ENCODE results near the gene GMDS.

The GMDS gene

GRCh38 chr6:1940381-1940780, 305.0 kb downstream of the GMDS start:
- DNase-seq (ENCODE audit: low spot score), result no peak

- DNase-seq (ENCODE audit: low spot score), result no peak
These were observed 312.1 kb downstream of the GMDS start for GRCh38 chr6:1933292-1933691.

GRCh38 chr6:1931817-1932216, 313.6 kb downstream of the GMDS start:
- no peak for DNase-seq (ENCODE audit: low spot score)

GRCh38 chr6:1930356-1930755, 315.0 kb downstream of the GMDS start:
- DNase-seq (ENCODE audit: low spot score), result no peak

- DNase-seq (ENCODE audit: low spot score), result no peak
These were observed 315.5 kb downstream of the GMDS start for GRCh38 chr6:1929931-1930330.

- no peak for DNase-seq (ENCODE audit: low spot score)
These were observed 319.5 kb downstream of the GMDS start for GRCh38 chr6:1925743-1926430.

GRCh38 chr6:1923449-1923848, 322.0 kb downstream of the GMDS start:
- no peak for DNase-seq (ENCODE audit: low spot score)

GRCh38 chr6:1917626-1918371, 327.6 kb downstream of the GMDS start:
- DNase-seq (ENCODE audit: low spot score), result peak; percentile 61

GRCh38 chr6:1916334-1917070, 328.9 kb downstream of the GMDS start:
- DNase-seq (ENCODE audit: low spot score), result peak; percentile 63

GRCh38 chr6:1915226-1915625, 330.2 kb downstream of the GMDS start:
- no peak for DNase-seq (ENCODE audit: low spot score)

- DNase-seq (ENCODE audit: low spot score), result no peak
These were observed 331.8 kb downstream of the GMDS start for GRCh38 chr6:1913577-1913976.

GRCh38 chr6:1912731-1913130, 332.7 kb downstream of the GMDS start:
- no peak for DNase-seq (ENCODE audit: low spot score)

GRCh38 chr6:1911474-1911873, 333.9 kb downstream of the GMDS start:
- DNase-seq (ENCODE audit: low spot score), result no peak

GRCh38 chr6:1910621-1911407, 334.6 kb downstream of the GMDS start:
- no peak for DNase-seq (ENCODE audit: low spot score)

- no peak for DNase-seq (ENCODE audit: low spot score)
These were observed 336.6 kb downstream of the GMDS start for GRCh38 chr6:1908784-1909183.

GRCh38 chr6:1906609-1907008, 338.8 kb downstream of the GMDS start:
- no peak for DNase-seq (ENCODE audit: low spot score)

- DNase-seq (ENCODE audit: low spot score), result no peak
These were observed 339.4 kb downstream of the GMDS start for GRCh38 chr6:1906014-1906413.

- DNase-seq (ENCODE audit: low spot score), result no peak
These were observed 340.5 kb downstream of the GMDS start for GRCh38 chr6:1904898-1905297.

- DNase-seq (ENCODE audit: low spot score), result no peak
These were observed 341.0 kb downstream of the GMDS start for GRCh38 chr6:1904466-1904799.

GRCh38 chr6:1903780-1904465, 341.5 kb downstream of the GMDS start:
- DNase-seq (ENCODE audit: low spot score), result no peak

- DNase-seq (ENCODE audit: low spot score), result no peak
These were observed 343.8 kb downstream of the GMDS start for GRCh38 chr6:1901556-1901955.

- no peak for DNase-seq (ENCODE audit: low spot score)
These were observed 348.5 kb downstream of the GMDS start for GRCh38 chr6:1896897-1897296.

Data from GM03348 (cell line).